ENCODE measurements around the gene AKR1A1.
"Not testable (repeated sequence)": the region's sequence is repeated elsewhere in the genome, so short reads cannot be mapped to it uniquely, and the experiment has no call there.

AKR1A1 gene

GRCh38 chr1:45550401-45551351, at the start of gene AKR1A1:
TSS of gene AKR1A1 (plus strand) at chr1:45550826. CDS start at chr1:45561795, 10,969 bp downstream.
- in situ Hi-C loops (cut with HindIII; ENCODE audit: low sequenced_read_pairs): no loop called here

GRCh38 chr1:45501505-45501859, 49.1 kb upstream of the AKR1A1 start:
- in situ Hi-C loops (cut with HindIII; ENCODE audit: low sequenced_read_pairs): no loop called here

- in situ Hi-C loops (cut with HindIII; ENCODE audit: low sequenced_read_pairs): no loop called here
Measured at GRCh38 chr1:45503462-45504360, 46.9 kb upstream of the AKR1A1 start.

- in situ Hi-C loops (cut with HindIII; ENCODE audit: low sequenced_read_pairs): no loop called here
Measured at GRCh38 chr1:45507195-45507594, 43.4 kb upstream of the AKR1A1 start.

GRCh38 chr1:45507893-45508292, 42.7 kb upstream of the AKR1A1 start:
- in situ Hi-C loops (cut with HindIII; ENCODE audit: low sequenced_read_pairs): no loop called here

GRCh38 chr1:45508295-45509151, 42.1 kb upstream of the AKR1A1 start:
- in situ Hi-C loops (cut with HindIII; ENCODE audit: low sequenced_read_pairs): no loop called here

- in situ Hi-C loops (cut with HindIII; ENCODE audit: low sequenced_read_pairs): loop anchor here (5.0 kb wide), 1 partner anchor 62 kb away; no protein-coding TSS in a partner anchor
Measured at GRCh38 chr1:45510036-45510971, 40.3 kb upstream of the AKR1A1 start.

GRCh38 chr1:45510972-45511527, 39.6 kb upstream of the AKR1A1 start:
- in situ Hi-C loops (cut with HindIII; ENCODE audit: low sequenced_read_pairs): loop anchor here (5.0 kb wide), 1 partner anchor 61 kb away; no protein-coding TSS in a partner anchor

- in situ Hi-C loops (cut with HindIII; ENCODE audit: low sequenced_read_pairs): loop anchor here (5.0 kb wide), 1 partner anchor 60 kb away; no protein-coding TSS in a partner anchor
Measured at GRCh38 chr1:45512641-45513054, 38.0 kb upstream of the AKR1A1 start.

GRCh38 chr1:45513532-45514260, 36.9 kb upstream of the AKR1A1 start:
- in situ Hi-C loops (cut with HindIII; ENCODE audit: low sequenced_read_pairs): loop anchor here (5.0 kb wide), 1 partner anchor 59 kb away; no protein-coding TSS in a partner anchor

- in situ Hi-C loops (cut with HindIII; ENCODE audit: low sequenced_read_pairs): no loop called here
Measured at GRCh38 chr1:45516036-45516435, 34.6 kb upstream of the AKR1A1 start.

GRCh38 chr1:45516465-45516864, 34.2 kb upstream of the AKR1A1 start:
- in situ Hi-C loops (cut with HindIII; ENCODE audit: low sequenced_read_pairs): no loop called here

- in situ Hi-C loops (cut with HindIII; ENCODE audit: low sequenced_read_pairs): not testable (repeated sequence)
Measured at GRCh38 chr1:45518366-45518765, 32.3 kb upstream of the AKR1A1 start.

- in situ Hi-C loops (cut with HindIII; ENCODE audit: low sequenced_read_pairs): no loop called here
Measured at GRCh38 chr1:45518910-45519309, 31.7 kb upstream of the AKR1A1 start.

- in situ Hi-C loops (cut with HindIII; ENCODE audit: low sequenced_read_pairs): not testable (repeated sequence)
Measured at GRCh38 chr1:45519774-45520173, 30.9 kb upstream of the AKR1A1 start.

- in situ Hi-C loops (cut with HindIII; ENCODE audit: low sequenced_read_pairs): no loop called here
Measured at GRCh38 chr1:45521413-45522323, 29.0 kb upstream of the AKR1A1 start, which contains the start of gene PRDX1. TSS of gene PRDX1 (minus strand) at chr1:45521884. CDS start at chr1:45519043, 2,841 bp downstream.
